Body of pancreas (tissue), 4 donors: ENCODE results near the gene UQCR10. TPM values are rescaled to one million over a fixed set of nuclear protein-coding genes. Genes with fewer than 3 reads are reported as not detected.

Experiments used
- ATAC-seq: fragments of 150-250 bp; one replicate; pipeline ENCODE4 v1.9.1; 2016
- DNase-seq, 4 donors: peaks; one replicate each; pipeline ENCODE4 v3.0.0-alpha.2; 2019
- H3K27ac ChIP-seq, 4 donors: fragments of 200-600 bp; sonication (generic); 1 replicate in 3 of 4; 2 replicates in 1 of 4; pipeline versions ENCODE4 v1.5.1 to v1.6.1; 2016 to 2019; ENCODE audit warnings: mild to moderate bottlenecking in 1 of 4, mixed read lengths in 1 of 4, moderate library complexity in 1 of 4
- H3K27me3 ChIP-seq, 2 donors: fragments of 200-600 bp; sonication (generic); one replicate each; pipeline ENCODE4 v1.6.0; 2016; ENCODE audit warnings: mild to moderate bottlenecking in 1 of 2
- H3K36me3 ChIP-seq, 2 donors: fragments of 200-600 bp; sonication (generic); replicated peaks in 1 of 2; 2 replicates each; pipeline ENCODE4 v1.5.1; 2016; ENCODE audit warnings: low read depth in 2 of 2; ENCODE audit not compliant: insufficient read depth in 1 of 2
- H3K4me1 ChIP-seq: fragments of 200-600 bp; sonication (generic); one replicate; pipeline ENCODE4 v1.6.0; 2016
- H3K4me3 ChIP-seq, 2 donors: fragments of 200-600 bp; sonication (generic); 1 replicate in 1 of 2; 2 replicates in 1 of 2; pipeline ENCODE4 v1.5.1; 2016 to 2019
- H3K9me3 ChIP-seq, 3 donors: fragments of 200-600 bp; sonication (generic); 1 replicate in 2 of 3; 2 replicates in 1 of 3; pipeline ENCODE4 v1.5.1; 2016
- CTCF ChIP-seq, 7 experiments: fragments of 450-650 bp in 4 of 7; fragments of 200-600 bp in 3 of 7; sonication (generic) in 3 of 7; IDR thresholded peaks; one replicate each; pipeline ENCODE4 v1.5.1; 2016 to 2019; ENCODE audit warnings: antibody characterized with exemption in 7 of 7
- POLR2A ChIP-seq, 3 donors: fragments of 450-650 bp; IDR thresholded peaks; one replicate each; pipeline ENCODE4 v1.6.1; 2016; ENCODE audit warnings: antibody characterized with exemption in 3 of 3, mild to moderate bottlenecking in 2 of 3
- WGBS, 2 donors: methylation state at CpG; one replicate each; pipeline ENCODE4 v1.1.5; 2017; 5-methylcytosine and 5-hydroxymethylcytosine counted together
- intact Hi-C: fragments of 100-400 bp; cut with DNase I; formaldehyde crosslinking; loops from one replicate; pipeline ENCODE4 v1.15.1; 2023
- total RNA-seq, 2 donors: library from RNA; depleted of rRNA; stranded (reverse); fragments of >200 nt; gene quantifications; one replicate each; pipeline ENCODE4 v1.1.0, GENCODE V29; 2016

UQCR10 gene
- total RNA-seq, 2 donors from 2014 or later = 21.0 to 27.4 TPM

GRCh38 chr22:29739346-29739875, 27.8 kb upstream of the UQCR10 start:
- no peak for ATAC-seq
- no peak overlapping the region for H3K27ac ChIP-seq
- H3K36me3 ChIP-seq = peaks cover 2 to 4% of the 10 kb centered on the region in 2 donors
- intact Hi-C loops = no loop called here
- no peaks in the 10 kb centered on the region for H3K27me3 ChIP-seq
- no peaks in the 10 kb centered on the region for H3K9me3 ChIP-seq
- no peak overlapping the region for H3K4me3 ChIP-seq
- 92% methylated on average over 16 of the region's 17 CpGs; no CpG with 5 or more reads in 1 of the 2 donors for WGBS, 2 donors
- TF ChIP-seq CTCF (IDR thresholded peaks at IDR 0.05) (no peak), POLR2A (IDR thresholded peaks at IDR 0.05) (no peak)
- no peak for DNase-seq
- H3K4me1 ChIP-seq = no peaks in the 10 kb centered on the region

GRCh38 chr22:29740216-29740615, 27.0 kb upstream of the UQCR10 start:
- 94 to 97% methylated on average over 2 to 5 of the region's 5 CpGs for WGBS, 2 donors
- H3K27ac ChIP-seq = no peak overlapping the region
- intact Hi-C loops = no loop called here
- TF ChIP-seq CTCF (IDR thresholded peaks at IDR 0.05) (no peak), POLR2A (IDR thresholded peaks at IDR 0.05) (no peak)
- no peak for DNase-seq
- H3K4me1 ChIP-seq = no peaks in the 10 kb centered on the region
- H3K27me3 ChIP-seq = no peaks in the 10 kb centered on the region
- no peak overlapping the region for H3K4me3 ChIP-seq
- H3K9me3 ChIP-seq = no peaks in the 10 kb centered on the region
- ATAC-seq = no peak
- H3K36me3 ChIP-seq = peaks cover 4 to 6% of the 10 kb centered on the region in 2 donors

- H3K4me3 ChIP-seq = no peak overlapping the region
- H3K36me3 ChIP-seq = peaks cover 4 to 11% of the 10 kb centered on the region in 2 donors
Observed at GRCh38 chr22:29741926-29742325, 25.2 kb upstream of the UQCR10 start.

GRCh38 chr22:29742326-29742725, 24.8 kb upstream of the UQCR10 start:
- TF ChIP-seq CTCF (IDR thresholded peaks at IDR 0.05) (no peak), POLR2A (IDR thresholded peaks at IDR 0.05) (no peak)
- 79 to 83% methylated on average over 13 of the region's 13 CpGs for WGBS, 2 donors
- Histone ChIP-seq H3K9me3 (no peaks in the 10 kb centered on the region), H3K4me1 (no peaks in the 10 kb centered on the region), H3K36me3 (peaks cover 4 to 13% of the 10 kb centered on the region in 2 donors), H3K27me3 (no peaks in the 10 kb centered on the region), H3K27ac (no peak overlapping the region), H3K4me3 (no peak overlapping the region)
- ATAC-seq (no peak), DNase-seq (no peak)
- intact Hi-C loops = no loop called here

More at GRCh38 chr22:29741926-29742325, 25.2 kb upstream of the UQCR10 start:
- DNase-seq = no peak
- ATAC-seq = no peak
- no peaks in the 10 kb centered on the region for H3K9me3 ChIP-seq
- H3K27me3 ChIP-seq = no peaks in the 10 kb centered on the region
- no peak overlapping the region for H3K27ac ChIP-seq
- intact Hi-C loops = no loop called here
- H3K4me1 ChIP-seq = no peaks in the 10 kb centered on the region
- no peak for TF ChIP-seq POLR2A (IDR thresholded peaks at IDR 0.05)
- TF ChIP-seq CTCF (IDR thresholded peaks at IDR 0.05) = no peak
- WGBS, 2 donors = 82 to 100% methylated on average over 2 of the region's 2 CpGs

- H3K27ac ChIP-seq = no peak overlapping the region
Observed at GRCh38 chr22:29744902-29745301, 22.3 kb upstream of the UQCR10 start.

More at GRCh38 chr22:29744902-29745301, 22.3 kb upstream of the UQCR10 start:
- Histone ChIP-seq H3K4me1 (no peaks in the 10 kb centered on the region), H3K36me3 (peaks cover 4 to 20% of the 10 kb centered on the region in 2 donors), H3K4me3 (no peak overlapping the region), H3K9me3 (no peaks in the 10 kb centered on the region), H3K27me3 (no peaks in the 10 kb centered on the region)
- no peak for ATAC-seq
- peak in 2 of 4 donors; percentile 21 to 33 for DNase-seq
- WGBS, 2 donors = 75 to 80% methylated on average over 8 of the region's 8 CpGs
- intact Hi-C loops = no loop called here
- TF ChIP-seq CTCF (IDR thresholded peaks at IDR 0.05) = no peak
- TF ChIP-seq POLR2A (IDR thresholded peaks at IDR 0.05) = no peak
